T-helper 2 cell treated with Interferon-gamma antibody and Interleukin-4, amounts not matched to agents 100 ng/mL and 5 ng/mL, for 36 hours (primary cell): Measurements from ENCODE around the gene UCHL1. TPM values are rescaled to one million over a fixed set of nuclear protein-coding genes. Genes with fewer than 3 reads are reported as not detected.

Experiments
- intact Hi-C: fragments of 100-400 bp; cut with micrococcal nuclease; formaldehyde crosslinking; loops from one replicate; pipeline ENCODE4 v1.15.1; 2023
- total RNA-seq: library from RNA; stranded (reverse); gene quantifications from 2 replicates; pipeline ENCODE4 v1.2.3, GENCODE V29; 2022

UCHL1 gene
- 0.30 and 0.55 TPM in 2 replicates for total RNA-seq

DNA sequence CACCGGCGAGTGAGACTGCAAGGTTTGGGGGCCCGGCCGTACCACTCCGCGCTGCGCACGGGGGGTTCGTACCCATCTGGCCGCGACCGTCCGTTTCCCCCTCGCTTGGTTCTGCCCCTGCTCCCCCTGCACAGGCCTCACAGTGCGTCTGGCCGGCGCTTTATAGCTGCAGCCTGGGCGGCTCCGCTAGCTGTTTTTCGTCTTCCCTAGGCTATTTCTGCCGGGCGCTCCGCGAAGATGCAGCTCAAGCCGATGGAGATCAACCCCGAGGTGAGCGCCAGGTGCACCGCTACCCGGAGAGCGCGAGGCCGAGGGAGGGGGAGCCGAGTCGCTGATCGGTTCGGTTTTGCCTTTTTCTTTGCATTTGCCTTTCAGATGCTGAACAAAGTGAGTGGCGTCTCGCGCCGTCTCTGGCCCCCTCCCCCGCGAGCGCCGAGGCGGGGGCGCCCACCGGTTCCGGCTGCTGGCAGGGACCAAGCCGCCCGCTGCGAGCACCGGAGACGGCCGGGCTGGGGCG is at the start of gene UCHL1:
Gene UCHL1, plus strand, starts transcription at position 189 of the 517 bp plus-strand sequence. Its CDS starts 49 bp downstream, at position 238.
- intact Hi-C loops = no loop called here

DNA sequence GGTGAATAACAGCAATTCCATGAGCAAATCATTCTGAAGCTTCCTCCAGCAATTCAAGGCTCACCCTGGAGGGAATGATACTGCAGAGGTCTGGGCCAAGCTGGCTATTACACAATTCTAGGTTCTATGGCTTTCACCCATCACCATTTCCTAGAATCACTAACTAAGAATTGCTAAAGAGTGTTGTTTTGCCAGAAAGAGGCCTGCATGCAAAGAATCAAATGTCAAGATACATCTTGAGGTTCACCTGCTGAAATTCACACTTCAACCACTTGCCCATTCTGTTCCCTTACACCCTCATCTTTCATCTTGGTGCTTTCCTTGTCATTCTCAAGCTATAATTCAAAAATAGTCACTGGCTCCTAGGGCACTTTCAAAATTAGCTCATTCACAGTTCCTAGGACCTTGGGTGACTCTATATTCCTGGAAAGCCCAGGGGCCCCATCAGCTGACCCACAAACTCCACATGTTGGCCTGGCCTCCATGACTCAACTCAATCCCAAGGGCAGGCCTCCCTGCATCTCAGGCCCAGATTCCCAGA is 49.4 kb upstream of the UCHL1 start:
- intact Hi-C loops = no loop called here

DNA sequence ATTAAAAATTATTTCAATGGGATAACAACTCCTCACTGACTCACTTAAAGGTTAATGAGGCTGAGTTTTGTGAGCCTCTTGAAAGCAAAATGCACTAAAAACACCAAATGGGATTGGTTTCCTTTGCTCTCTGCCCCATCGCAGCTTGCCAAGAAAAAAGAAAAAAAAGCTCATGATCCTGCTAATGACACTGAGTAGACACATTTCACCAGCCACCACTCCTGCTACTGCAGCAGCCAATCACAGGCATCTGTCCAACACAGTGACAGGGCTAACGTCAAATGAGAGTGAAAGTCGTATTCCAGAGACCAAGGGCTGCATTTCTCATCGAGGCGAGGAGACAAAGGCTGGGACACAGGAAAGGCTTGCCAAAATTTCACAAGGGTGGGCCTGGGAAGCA is 47.5 kb upstream of the UCHL1 start:
- intact Hi-C loops = no loop called here

DNA sequence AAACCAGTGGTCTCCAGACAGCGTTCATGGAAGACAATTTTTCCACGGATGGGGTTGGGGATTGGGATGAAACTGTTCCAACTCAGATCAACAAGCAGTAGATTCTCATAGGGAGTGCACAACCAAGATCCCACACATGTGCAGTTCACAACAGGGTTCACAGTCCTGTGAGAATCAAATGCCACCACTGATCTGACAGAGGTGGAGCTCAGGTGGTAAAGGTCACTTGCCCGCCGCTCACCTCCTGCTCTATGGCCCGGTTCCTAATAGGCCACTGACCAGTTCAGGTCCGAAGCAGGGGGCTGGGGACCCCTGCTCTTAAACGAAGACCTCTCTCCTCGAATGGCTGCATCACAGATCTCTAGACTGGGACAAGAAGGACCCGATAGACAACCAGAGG is 46.8 kb upstream of the UCHL1 start:
- intact Hi-C loops = loop anchor here (5.0 kb wide), 1 partner anchor 283 kb away; no protein-coding TSS in a partner anchor

DNA sequence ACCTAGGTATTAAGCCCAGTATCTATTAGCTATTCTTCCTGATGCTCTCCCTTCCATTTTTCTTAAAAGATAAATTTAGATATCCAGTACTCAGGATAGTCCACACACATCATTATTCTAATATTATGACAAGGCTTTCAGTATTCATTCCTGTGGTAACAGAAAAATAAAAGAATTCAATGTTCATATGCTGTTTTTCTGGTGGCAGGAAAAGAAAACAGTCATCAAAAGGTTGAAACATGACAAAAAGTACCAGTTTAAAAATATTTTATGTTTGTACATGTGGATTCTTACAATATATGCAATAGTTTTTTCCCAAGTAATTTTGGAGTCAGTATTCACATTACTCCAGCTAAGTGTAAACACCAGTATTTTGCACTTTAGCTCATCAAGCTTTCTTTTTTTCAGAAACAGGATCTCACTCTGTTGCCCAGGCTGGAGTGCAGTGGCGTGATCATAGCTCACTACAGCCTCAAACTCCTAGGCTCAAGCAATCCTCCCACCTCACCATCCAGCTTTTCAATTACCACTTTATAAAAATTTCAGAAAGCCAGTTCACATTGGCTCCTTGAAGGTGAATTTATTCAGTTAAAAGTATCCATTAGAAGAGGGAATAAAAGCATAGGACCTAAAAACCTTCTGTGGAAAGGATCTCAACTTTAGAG is 44.6 kb upstream of the UCHL1 start:
- intact Hi-C loops = loop anchor here (5.0 kb wide), 1 partner anchor 285 kb away; no protein-coding TSS in a partner anchor

DNA sequence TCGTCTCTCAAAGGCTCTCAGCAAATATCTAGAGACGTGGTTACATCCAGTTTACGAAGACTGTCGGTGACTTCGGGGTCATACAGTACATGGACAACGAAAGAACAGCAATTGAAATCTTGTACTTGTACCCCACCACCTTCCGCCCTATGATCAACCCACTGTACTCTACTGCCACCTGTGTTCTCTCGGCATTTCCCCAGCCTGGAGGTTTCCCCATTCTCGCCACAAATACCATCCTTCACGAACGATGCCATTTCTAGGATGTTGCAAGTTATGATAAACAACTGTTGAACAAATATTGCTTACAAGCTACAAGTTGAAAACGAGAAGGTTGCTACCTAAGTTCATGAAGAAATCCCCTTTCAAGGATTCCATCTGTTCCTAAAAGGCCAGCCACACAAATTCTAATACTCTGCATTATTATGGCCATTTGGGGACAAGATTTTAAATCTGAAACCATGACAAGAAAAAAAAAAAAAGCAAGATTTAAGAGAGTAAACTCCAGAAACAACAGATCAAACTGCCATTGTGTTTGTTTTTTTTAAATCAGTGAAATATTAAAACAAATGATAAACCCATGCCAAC is 44.0 kb upstream of the UCHL1 start:
- intact Hi-C loops = loop anchor here (5.0 kb wide), 1 partner anchor 285 kb away; no protein-coding TSS in a partner anchor

DNA sequence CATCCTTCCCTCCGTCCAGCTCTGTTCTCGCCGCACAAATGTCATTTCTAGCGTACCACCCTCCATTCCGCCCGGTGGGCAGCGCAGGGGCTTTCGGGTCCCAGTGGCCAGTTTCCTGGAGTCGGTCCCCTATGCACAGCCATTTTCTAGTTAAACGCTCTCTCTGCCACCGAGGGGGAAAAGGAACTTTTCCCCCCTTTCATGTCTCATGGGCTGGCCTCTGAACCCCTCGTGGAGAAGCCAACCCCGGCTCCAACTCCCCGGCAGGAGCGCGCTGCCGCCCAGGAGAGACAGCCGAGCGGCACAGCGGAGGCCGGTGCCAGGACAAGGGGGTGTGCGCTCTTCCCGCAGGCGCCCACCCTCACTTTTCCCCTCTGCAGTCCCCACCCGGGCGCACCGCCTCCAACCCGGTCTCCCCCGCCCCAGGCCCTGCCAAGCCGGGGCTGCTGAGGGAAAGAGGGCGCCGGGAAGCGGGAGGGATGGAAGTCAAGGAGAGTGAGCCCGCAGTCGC is 43.0 kb upstream of the UCHL1 start:
- intact Hi-C loops = loop anchor here (1.0 to 5.0 kb wide), 2 partner anchors 237 to 286 kb away; no protein-coding TSS in a partner anchor

DNA sequence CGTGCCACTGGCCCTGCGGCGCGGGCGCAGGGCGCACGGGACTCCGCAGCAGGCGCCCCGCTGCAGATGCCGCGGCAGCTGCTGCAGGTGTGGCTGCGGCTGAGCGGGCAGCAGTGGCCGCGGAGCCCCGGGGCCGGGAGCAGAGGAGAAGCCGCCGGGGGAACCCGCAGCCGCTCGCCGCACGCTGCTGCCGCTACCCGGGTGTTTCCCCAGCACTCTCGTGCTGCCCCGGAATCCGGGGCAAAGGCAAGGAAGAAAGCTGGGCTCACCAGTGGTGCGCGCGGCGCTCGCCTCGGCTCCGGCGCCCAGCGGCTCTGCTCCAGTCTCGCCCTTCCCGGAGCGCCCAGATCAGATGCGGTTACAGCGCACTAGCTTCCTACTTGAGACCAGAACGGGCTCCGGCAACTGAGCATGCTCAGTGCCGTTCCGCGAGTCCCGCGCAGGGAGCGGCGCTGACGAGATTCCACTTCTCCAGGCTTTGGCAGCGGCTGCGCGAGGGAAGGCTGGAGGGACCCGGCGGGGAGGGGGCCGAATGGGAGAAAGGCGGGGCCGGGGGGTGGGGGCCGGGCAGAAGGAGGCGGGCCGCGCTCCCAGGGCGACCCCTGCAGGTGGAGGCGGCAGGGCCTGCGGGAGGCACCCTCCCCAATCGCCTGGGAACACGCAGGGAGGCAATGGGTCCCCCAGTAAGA is 42.4 kb upstream of the UCHL1 start, which contains the start of gene APBB2:
Gene APBB2, minus strand, starts transcription at position 407 of the 689 bp plus-strand sequence. CDS start 181,288 bp downstream, outside the sequence.
- intact Hi-C loops = loop anchor here (1.0 to 5.0 kb wide), 2 partner anchors 238 to 287 kb away; no protein-coding TSS in a partner anchor

DNA sequence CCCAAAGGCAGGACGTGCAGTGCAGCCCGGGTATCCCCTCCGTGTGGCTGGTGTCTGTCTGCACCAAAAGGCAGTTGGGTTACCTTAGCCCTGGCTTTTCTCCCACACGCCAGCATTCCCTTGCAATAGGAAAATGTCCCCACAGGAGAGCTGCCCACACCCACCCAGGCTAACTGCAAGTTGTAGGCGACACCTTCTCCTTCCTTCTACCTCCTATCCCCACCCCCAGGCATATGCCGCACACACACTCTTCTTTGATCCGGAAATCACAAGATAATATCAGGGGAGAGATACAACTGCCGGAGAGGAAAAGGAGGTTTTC is 41.9 kb upstream of the UCHL1 start:
- intact Hi-C loops = loop anchor here (1.0 to 5.0 kb wide), 2 partner anchors 238 to 287 kb away; no protein-coding TSS in a partner anchor

DNA sequence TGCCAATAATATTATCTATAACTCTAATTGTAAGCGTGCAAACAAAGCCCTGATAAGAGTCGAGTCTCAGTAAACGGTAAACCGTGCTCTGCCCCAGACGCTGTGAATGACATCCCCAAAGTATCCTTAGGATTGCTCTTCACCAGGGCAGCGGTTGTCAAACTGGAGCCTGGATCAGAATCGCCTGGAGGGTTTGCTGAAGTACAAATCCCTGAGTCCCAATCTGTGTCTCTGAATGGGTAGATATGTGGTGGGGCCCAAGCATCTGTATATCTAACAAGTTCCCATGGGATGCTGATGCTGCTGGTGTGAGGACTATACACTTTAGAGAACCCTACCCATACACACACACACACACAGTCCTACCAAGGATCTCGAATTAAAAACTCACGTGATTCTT is 41.6 kb upstream of the UCHL1 start:
- intact Hi-C loops = no loop called here

DNA sequence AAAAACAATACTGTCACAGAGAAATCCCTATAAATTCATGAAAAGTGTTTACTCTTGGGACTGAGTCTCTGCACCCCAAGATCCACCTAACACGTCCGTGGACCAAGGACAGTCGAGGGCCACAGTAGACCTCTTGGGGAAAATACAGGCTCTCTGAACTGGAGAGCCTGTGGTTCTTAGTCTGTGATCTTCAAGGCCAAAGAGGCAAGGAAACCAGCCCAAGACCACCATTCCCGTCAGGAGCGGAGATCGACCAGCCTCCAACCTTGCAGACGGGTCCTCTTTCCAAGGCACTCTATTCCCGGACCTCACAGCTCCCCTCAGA is 40.8 kb upstream of the UCHL1 start:
- intact Hi-C loops = no loop called here

DNA sequence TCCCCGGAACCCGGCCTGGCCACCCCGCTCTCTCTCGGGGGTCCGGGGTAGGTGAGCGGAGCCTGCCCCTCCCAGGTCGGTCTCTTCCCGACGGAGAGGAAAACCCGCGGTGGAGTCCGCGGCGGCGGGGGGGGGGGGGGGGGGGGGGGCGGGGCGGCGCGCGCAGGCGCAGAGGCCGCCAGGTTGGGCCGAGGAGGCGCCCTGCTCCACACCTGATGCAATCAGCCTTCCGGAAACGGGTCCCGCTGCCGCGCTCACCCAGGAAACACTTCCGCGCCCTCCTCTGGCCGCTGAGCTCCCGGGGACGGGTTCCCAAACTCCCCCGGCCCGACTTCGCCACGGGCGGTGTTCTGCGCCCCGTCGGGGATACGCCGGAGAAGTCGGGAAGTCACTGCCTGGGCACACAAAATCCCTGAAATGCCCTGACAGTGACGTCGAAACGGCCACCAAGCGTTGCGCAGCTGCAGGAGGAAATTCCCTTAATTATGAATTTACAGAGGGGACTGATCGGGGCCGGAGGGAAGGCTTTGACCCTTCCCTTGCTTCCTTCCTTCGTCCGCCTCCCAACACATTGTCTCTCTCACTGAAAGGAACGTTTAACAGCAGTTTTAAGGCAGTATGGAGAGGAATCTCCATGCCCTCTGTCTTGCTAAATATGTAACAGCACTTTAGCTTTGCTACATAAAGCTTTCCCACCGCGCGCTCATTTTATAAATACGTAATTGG is 40.3 kb upstream of the UCHL1 start:
- intact Hi-C loops = no loop called here

DNA sequence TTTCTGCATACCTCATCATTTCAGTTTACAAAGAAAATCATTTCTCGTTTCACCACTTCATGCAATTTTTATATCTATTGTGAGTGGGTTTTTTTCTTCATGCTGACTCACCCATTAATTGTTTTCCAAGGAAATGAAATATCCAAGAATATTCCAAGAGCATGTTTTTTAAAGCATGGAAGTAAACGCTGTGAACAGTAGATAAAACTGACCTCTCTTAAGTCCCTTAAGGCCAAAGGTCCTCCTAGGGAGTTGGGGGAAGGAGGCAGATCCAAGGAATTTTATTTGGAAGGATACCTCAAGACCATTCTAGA is 39.8 kb upstream of the UCHL1 start:
- intact Hi-C loops = no loop called here

DNA sequence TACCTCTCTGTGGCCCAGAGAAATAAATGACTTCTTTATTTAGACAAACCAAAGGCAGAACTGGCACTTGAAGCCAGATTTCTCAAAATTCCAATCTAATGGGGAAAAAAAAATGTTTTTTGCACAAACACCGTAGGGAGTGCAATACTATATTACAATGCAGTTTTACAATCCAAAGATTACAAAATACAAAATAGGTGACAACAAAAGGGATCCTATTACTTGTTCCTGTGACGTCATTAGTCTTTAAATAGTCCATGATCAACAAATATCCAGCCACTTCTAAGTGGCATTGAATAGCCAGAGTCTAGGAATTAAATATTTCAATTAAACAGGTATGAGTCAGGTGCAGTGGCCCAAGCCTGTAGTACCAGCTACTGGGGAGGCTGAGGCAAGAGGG is 39.4 kb upstream of the UCHL1 start:
- intact Hi-C loops = no loop called here

DNA sequence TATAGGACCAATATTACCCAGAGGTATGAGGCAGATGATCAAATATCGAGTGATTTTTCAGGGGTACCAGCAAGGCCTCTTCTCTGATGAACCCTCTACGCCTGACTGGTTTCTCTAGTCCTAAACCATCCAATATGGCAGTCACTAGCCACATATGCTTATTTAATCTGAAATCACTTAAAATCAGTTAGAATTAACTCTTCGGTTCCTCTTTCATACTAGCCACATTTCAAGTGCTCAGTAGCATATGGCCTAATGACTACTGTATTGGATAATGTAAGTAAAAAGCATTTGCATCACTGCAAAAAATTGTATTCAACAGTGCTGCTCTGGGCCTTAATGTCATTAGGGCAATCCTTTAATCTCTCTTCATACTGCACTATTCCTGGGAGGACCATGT is 38.0 kb upstream of the UCHL1 start:
- intact Hi-C loops = no loop called here

DNA sequence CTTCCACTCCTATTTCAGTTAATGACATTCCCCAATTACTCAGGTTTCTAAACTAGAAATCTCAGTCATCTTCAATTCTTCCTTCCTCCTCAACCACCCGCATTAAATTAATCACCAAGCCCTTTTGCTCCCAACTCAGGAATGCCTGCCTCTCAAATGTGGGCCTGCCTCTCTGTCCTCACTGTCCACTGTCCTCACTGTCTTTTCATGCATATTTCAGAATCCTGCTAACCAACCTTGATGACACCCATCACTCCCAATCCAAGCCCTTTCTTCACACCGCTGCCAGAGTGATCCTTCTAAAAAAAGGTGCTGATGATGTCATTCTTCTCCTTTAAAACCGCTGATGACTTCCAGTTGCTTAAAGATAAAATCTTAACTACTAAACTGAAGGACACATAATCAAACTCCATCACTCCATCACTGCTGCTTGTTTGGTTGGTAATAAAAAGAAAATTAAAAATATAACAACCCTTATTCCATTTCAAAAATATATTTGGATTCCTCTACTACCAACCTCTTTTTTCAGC is 37.2 kb upstream of the UCHL1 start:
- intact Hi-C loops = no loop called here

DNA sequence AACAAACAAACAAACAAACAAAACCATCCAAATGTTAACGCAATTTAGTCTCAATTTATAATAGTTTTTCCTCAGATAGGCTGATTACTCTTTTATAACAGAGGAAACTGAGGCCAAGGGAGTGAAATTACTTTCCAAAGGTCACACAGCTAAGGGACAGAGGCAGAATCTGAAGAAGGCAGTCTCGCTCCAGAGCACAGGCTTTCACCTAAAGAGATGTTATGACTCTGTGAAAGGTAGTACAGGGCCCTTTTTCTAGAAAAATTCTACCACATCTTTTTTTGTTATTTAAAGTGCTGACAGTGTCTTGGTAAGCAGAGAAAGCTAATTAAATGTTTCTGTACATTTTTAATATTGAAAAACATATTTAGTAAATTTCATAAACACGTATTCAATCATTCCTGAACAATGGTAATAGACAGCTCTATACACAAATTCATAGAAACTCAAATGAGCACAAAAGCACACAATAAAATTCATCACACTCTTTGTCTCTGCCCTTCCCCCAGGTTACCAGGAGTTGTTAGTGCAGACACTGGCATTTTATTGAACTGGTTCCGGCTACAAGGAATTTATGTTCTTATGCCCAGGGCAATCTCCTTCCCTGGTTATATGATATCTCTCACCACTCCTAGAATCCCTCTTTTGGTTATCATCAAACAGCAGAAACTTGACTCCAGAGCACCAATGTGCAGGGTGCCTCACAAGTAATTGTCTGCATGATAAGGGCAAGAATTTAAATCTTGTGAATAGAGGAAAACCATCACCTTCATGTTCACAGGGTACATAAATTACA is 34.7 kb upstream of the UCHL1 start:
- intact Hi-C loops = no loop called here

DNA sequence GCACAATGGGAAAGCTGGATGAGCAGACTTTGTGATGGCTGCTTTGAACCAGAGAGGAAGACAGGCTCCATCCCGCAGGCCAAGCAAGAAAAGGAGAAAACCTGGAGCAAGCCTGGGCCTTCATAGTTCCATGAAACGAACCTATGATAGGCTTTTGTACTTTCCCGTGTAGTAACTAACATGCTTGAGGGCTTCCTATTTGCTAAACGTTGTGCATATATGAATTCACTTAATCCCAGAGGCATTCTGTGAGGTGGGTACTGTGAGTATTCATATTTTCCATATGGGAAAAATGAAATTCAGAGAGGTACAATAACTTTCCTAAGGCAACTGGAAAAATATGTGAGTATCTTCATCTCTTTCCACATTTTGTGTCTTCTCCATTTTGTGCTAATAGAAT is 28.8 kb upstream of the UCHL1 start:
- intact Hi-C loops = no loop called here

DNA sequence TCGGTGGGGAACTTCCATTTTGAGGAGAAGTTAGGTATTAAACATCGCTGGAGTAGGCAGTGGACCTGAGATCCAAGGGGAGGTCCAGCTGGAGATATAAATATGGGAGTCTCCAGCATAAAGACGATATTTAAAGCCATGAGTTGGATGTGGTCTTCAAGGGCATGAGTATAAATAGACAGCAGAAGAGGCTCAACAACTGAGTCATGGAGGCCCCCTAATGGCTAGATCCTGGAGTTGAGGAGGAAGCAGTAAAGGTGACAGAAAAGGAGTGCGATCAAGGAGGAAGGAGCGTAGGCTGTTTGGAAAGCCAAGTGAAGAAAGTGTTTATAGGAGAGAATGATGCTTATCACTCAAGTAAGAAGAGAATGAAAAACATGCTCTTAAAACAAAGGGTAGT is 24.3 kb upstream of the UCHL1 start:
- intact Hi-C loops = no loop called here

DNA sequence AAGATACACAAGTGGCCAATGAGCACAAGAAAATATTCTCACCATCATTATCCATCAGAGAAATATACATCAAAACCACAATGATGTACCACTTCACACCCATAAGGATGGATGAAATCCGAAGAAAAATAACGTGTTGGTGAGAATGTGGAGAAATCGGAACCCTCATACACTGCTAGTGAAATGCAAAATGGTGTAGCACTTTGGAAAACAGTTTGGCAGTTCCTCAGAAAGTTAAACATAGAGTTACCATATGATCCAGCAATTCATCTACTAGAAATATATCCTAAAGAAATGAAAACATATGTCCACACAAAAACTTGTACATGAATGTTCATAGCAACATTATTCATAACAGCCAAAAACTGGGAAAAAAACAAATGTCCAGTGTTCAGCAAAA is 23.9 kb upstream of the UCHL1 start:
- intact Hi-C loops = no loop called here
